Activated T-helper 1 cell treated with Interleukin-2 at 50 U/mL for 16 hours (primary cell): ENCODE data around the gene NAP1L4.

Experiments used
- DNase-seq: peaks from one replicate; pipeline ENCODE4 v3.0.0-alpha.2; 2020; ENCODE audit warnings: low read depth

NAP1L4 gene

GRCh38 chr11:2992997-2993325 lies 832 bp upstream of the NAP1L4 start:
- no peak for DNase-seq

GRCh38 chr11:2991452-2992233 lies 486 bp downstream of the NAP1L4 start:
- no peak for DNase-seq

GRCh38 chr11:2990617-2991451 lies 1.3 kb downstream of the NAP1L4 start:
- DNase-seq, result no peak

GRCh38 chr11:2989551-2989950 lies 2.6 kb downstream of the NAP1L4 start:
- DNase-seq, result no peak

GRCh38 chr11:2989006-2989405 lies 3.1 kb downstream of the NAP1L4 start:
- DNase-seq, result no peak

- DNase-seq, result no peak
Measured at GRCh38 chr11:2987881-2988861, 4.0 kb downstream of the NAP1L4 start.

GRCh38 chr11:2983908-2984307 lies 8.2 kb downstream of the NAP1L4 start:
- DNase-seq, result no peak

GRCh38 chr11:2982214-2982613 lies 9.9 kb downstream of the NAP1L4 start:
- no peak for DNase-seq

- DNase-seq, result no peak
Measured at GRCh38 chr11:2981130-2981529, 11.0 kb downstream of the NAP1L4 start.

GRCh38 chr11:2980168-2980840 lies 11.8 kb downstream of the NAP1L4 start:
- no peak for DNase-seq

- DNase-seq, result no peak
Measured at GRCh38 chr11:2977113-2977512, 15.0 kb downstream of the NAP1L4 start.

- DNase-seq, result no peak
Measured at GRCh38 chr11:2976294-2977063, 15.7 kb downstream of the NAP1L4 start.

- no peak for DNase-seq
Measured at GRCh38 chr11:2975594-2975993, 16.5 kb downstream of the NAP1L4 start.

GRCh38 chr11:2974272-2974671 lies 17.9 kb downstream of the NAP1L4 start:
- DNase-seq, result no peak

- no peak for DNase-seq
Measured at GRCh38 chr11:2968341-2968900, 23.7 kb downstream of the NAP1L4 start.

GRCh38 chr11:2964782-2965181 lies 27.3 kb downstream of the NAP1L4 start:
- no peak for DNase-seq

- no peak for DNase-seq
Measured at GRCh38 chr11:2963761-2964160, 28.4 kb downstream of the NAP1L4 start.

GRCh38 chr11:2963112-2963754 lies 28.9 kb downstream of the NAP1L4 start:
- no peak for DNase-seq

GRCh38 chr11:2961080-2961479 lies 31.0 kb downstream of the NAP1L4 start:
- DNase-seq, result no peak

GRCh38 chr11:2960139-2960538 lies 32.0 kb downstream of the NAP1L4 start:
- no peak for DNase-seq
